Kidney (tissue), 14 donors: Measurements from ENCODE around the gene SPATA6L. TPM values are rescaled to one million over a fixed set of nuclear protein-coding genes. Genes with fewer than 3 reads are reported as not detected.
"Not testable (repeated sequence)": the region's sequence is repeated elsewhere in the genome, so short reads cannot be mapped to it uniquely, and the experiment has no call there.

Experiments used
- DNase-seq, 5 donors: peaks; one replicate each; pipeline ENCODE4 v3.0.0-alpha.2; 2013 to 2020
- FAIRE-seq: peaks from 2 replicates; lab custom pipeline; 2012; peaks lifted over from hg19 to GRCh38; lab: Jason Lieb, UNC
- H3K27ac ChIP-seq, 2 donors: one replicate each; pipeline ENCODE4 v1.7.0; 2013; ENCODE audit warnings: low read depth in 2 of 2, low read length in 2 of 2, inconsistent platforms in 1 of 2
- H3K27me3 ChIP-seq: one replicate; pipeline ENCODE4 v1.7.1; 2013; ENCODE audit warnings: low read length, inconsistent platforms; ENCODE audit not compliant: control insufficient read depth, insufficient read depth
- H3K36me3 ChIP-seq, 3 donors: one replicate each; pipeline versions ENCODE4 v1.7.0 to v1.7.1; 2013; ENCODE audit warnings: low read length in 3 of 3, control low read depth in 1 of 3, inconsistent platforms in 1 of 3; ENCODE audit not compliant: insufficient read depth in 3 of 3, control insufficient read depth in 2 of 3
- H3K4me1 ChIP-seq, 3 donors: one replicate each; pipeline versions ENCODE4 v1.7.0 to v1.7.1; 2013; ENCODE audit warnings: low read length in 3 of 3, inconsistent platforms in 1 of 3, low read depth in 1 of 3; ENCODE audit not compliant: control insufficient read depth in 2 of 3, insufficient read depth in 2 of 3
- H3K4me3 ChIP-seq, 3 donors: one replicate each; pipeline versions ENCODE4 v1.7.0 to v1.8.1; 2013; ENCODE audit warnings: low read length in 3 of 3, control low read depth in 1 of 3, inconsistent platforms in 1 of 3
- H3K9ac ChIP-seq, 3 donors: one replicate each; pipeline versions ENCODE4 v1.7.0 to v1.7.1; 2013; ENCODE audit warnings: low read length in 3 of 3, control low read depth in 1 of 3, inconsistent platforms in 1 of 3
- H3K9me3 ChIP-seq, 3 donors: one replicate each; pipeline versions ENCODE4 v1.7.0 to v1.7.1; 2013; ENCODE audit warnings: low read length in 3 of 3, control low read depth in 1 of 3, inconsistent platforms in 1 of 3; ENCODE audit not compliant: control insufficient read depth in 2 of 3, insufficient read depth in 1 of 3
- intact Hi-C: fragments of 100-400 bp; cut with DNase I; formaldehyde crosslinking; loops from one replicate; pipeline ENCODE4 v1.11.1; 2022
- polyA plus RNA-seq: library from polyadenylated mRNA; stranded (reverse); fragments of 350-450 nt; fragmentation: Illumina TruSeq; extraction: RNeasy Lipid Tissue Mini Kit (QIAGEN cat#74804); gene quantifications from one replicate; pipeline ENCODE4 v1.2.3, GENCODE V29; 2014; ENCODE audit warnings: low read depth, low replicate concordance; ENCODE audit not compliant: insufficient read depth
- total RNA-seq: library from RNA; stranded (reverse); fragmentation: NEBNext Ultra II Directional; extraction: Animal tissue kit (Norgen Biotek cat#: 25700); gene quantifications from one replicate; pipeline ENCODE4 v1.2.1, GENCODE V29; 2021
- TF ChIP-seq, protein P1 (sequence below): IDR thresholded peaks from 3 replicates; pipeline ENCODE4 v1.5.1; 2012; ENCODE audit warnings: mild to moderate bottlenecking, moderate library complexity, borderline replicate concordance; ENCODE audit not compliant: insufficient read depth; ENCODE audit errors: extremely low read depth
- donor health status: control.
- donor health status: control.
- donor health status: control.
- donor health status: control.
- donor health status: control.
- donor health status: DM: yes; HTN: yes; CAD: no.
- donor health status: Normal renal cell carcinoma (clear cell type).

Gene SPATA6L
- total and polyA plus RNA-seq, 2 donors from 2014 or later = 1.5 to 15.1 TPM

DNA sequence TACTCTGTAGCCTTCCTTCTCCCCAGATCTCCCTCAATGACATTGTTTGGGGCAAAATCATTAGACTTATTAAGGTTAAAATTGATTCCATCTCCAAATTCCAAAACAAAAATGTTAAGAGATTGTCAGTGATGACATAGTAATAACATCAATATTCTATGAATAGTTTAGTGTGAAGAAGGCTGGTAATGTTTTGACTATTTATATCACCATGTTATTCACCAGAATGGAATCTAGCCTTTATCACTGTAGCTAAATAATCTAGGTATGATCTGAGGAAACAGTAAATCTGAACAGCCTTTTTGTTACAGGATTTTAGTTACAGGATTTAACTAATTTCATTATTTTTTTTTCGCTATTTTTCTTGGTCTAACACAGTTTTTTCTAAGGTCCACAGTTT is 5.1 kb downstream of the SPATA6L start:
- Histone ChIP-seq H3K27me3 (no peaks in the 10 kb centered on the region), H3K36me3 (no peaks in the 10 kb centered on the region), H3K9me3 (no peaks in the 10 kb centered on the region), H3K4me3 (no peak overlapping the region), H3K27ac (no peak overlapping the region), H3K9ac (no peak overlapping the region), H3K4me1 (peaks cover 3 to 17% (median 8%) of the 10 kb centered on the region in 3 donors)
- TF ChIP-seq, protein P1, sequence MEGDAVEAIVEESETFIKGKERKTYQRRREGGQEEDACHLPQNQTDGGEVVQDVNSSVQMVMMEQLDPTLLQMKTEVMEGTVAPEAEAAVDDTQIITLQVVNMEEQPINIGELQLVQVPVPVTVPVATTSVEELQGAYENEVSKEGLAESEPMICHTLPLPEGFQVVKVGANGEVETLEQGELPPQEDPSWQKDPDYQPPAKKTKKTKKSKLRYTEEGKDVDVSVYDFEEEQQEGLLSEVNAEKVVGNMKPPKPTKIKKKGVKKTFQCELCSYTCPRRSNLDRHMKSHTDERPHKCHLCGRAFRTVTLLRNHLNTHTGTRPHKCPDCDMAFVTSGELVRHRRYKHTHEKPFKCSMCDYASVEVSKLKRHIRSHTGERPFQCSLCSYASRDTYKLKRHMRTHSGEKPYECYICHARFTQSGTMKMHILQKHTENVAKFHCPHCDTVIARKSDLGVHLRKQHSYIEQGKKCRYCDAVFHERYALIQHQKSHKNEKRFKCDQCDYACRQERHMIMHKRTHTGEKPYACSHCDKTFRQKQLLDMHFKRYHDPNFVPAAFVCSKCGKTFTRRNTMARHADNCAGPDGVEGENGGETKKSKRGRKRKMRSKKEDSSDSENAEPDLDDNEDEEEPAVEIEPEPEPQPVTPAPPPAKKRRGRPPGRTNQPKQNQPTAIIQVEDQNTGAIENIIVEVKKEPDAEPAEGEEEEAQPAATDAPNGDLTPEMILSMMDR = no peak
- FAIRE-seq (no peak), DNase-seq (no peak)
- intact Hi-C loops = no loop called here

DNA sequence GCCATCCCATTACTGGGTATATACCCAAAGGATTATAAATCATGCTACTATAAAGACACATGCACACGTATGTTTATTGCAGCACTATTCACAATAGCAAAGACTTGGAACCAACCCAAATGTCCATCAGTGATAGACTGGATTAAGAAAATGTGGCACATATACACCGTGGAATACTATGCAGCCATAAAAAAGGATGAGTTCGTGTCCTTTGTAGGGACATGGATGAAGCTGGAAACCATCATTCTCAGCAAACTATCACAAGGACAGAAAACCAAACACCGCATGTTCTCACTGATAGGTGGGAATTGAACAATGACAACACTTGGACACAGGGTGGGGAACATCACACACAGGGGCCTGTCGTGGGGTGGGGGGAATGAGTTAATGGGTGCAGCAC is 5.6 kb downstream of the SPATA6L start:
- DNase-seq, H3K36me3 ChIP-seq, H3K27me3 ChIP-seq, H3K4me3 ChIP-seq, H3K27ac ChIP-seq, FAIRE-seq, H3K9me3 ChIP-seq, intact Hi-C loops, H3K9ac ChIP-seq: not testable (repeated sequence)
- H3K4me1 ChIP-seq = peaks cover 3 to 17% (median 8%) of the 10 kb centered on the region in 3 donors

DNA sequence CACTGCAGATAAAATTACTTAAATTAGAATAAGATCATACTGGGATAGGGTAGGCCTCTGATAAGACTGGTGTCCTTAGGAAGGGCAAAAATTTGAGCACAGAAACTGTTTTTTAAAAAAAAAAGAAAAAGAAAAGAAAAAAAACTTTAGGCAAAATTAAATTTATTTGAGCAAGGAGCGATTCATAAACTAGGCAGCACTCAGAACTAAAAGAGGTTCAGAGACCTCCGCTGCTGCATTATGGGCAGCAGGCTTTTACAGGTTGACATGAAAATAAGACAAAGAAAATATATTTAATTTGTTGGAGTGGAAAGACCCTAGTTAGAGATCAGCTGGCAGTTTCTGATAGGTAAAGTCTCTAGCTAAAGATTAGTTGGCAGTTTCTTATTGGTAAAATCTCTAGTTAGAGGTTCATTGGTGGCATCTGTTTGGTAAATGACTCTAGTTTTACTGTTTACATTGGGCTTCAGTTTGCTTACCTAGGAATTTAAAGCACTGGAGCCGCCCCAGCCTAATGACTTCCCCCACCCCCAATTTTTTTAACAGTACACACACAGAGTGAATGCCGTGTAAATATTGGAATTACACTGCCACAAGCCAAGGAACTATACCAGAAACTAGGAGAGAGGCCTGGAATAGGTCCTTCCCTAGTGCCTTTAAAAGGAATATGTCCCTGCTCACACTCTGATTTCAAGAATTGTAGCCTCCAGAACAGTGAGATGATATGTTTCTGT is 8.7 kb downstream of the SPATA6L start:
- no peak overlapping the region for H3K9ac ChIP-seq
- no peaks in the 10 kb centered on the region for H3K27me3 ChIP-seq
- H3K4me1 ChIP-seq = peaks cover 0 to 3% (median 0%) of the 10 kb centered on the region in 3 donors
- intact Hi-C loops = no loop called here
- TF ChIP-seq, protein P1 = no peak
- FAIRE-seq = no peak
- H3K9me3 ChIP-seq = no peaks in the 10 kb centered on the region
- H3K36me3 ChIP-seq = no peaks in the 10 kb centered on the region
- H3K4me3 ChIP-seq = no peak overlapping the region
- H3K27ac ChIP-seq = no peak overlapping the region
- DNase-seq = no peak

DNA sequence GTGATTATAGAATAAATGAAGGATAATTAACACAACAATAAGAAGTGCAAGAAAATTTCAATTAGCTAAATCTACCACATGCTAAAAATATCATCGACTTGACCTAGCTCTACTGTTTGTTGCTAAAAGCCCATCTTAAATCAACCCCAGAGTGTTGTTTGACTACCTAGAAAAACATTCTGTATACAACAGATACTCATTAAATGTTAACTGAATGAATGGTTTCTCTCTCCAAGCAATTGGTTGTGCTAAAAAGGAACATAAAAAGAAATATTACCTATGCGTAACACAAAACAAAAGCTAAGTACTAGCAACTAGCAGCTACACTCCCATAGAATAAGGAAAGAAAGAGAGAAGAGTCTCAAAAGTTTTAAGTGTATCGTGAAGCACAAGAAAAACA is 9.7 kb downstream of the SPATA6L start:
- no peak overlapping the region for H3K27ac ChIP-seq
- no peak for DNase-seq
- FAIRE-seq = no peak

DNA sequence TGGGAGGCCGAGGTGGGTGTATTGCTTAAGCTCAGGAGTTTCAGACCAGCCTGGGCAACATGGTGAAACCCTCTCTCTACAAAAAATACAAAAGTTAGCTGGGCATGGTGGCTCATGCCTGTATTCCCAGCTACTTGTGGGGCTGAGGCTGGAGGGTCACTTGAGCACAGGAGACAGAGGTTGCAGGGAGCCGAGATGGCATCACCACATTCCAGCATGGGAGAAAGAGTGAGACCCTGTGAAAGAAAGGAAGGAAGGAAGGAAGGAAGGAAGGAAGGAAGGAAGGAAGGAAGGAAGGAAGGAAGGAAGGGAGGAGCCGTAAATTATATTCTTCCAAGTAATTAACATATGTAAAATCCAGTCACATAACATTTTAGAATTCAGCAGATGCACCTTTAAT is 10.1 kb downstream of the SPATA6L start:
- H3K9ac ChIP-seq, DNase-seq, H3K4me1 ChIP-seq, H3K9me3 ChIP-seq, intact Hi-C loops, FAIRE-seq, H3K27me3 ChIP-seq, H3K36me3 ChIP-seq, H3K4me3 ChIP-seq, H3K27ac ChIP-seq: not testable (repeated sequence)

More for the DNA sequence above, 9.7 kb downstream of the SPATA6L start:
- H3K9ac ChIP-seq = no peak overlapping the region
- H3K36me3 ChIP-seq = no peaks in the 10 kb centered on the region
- no peaks in the 10 kb centered on the region for H3K27me3 ChIP-seq
- intact Hi-C loops = no loop called here
- no peaks in the 10 kb centered on the region for H3K4me1 ChIP-seq
- no peaks in the 10 kb centered on the region for H3K9me3 ChIP-seq
- H3K4me3 ChIP-seq = no peak overlapping the region
- TF ChIP-seq, protein P1 = no peak
